ENCODE data around the gene OIP5.
"Not testable (repeated sequence)": the region's sequence is repeated elsewhere in the genome, so short reads cannot be mapped to it uniquely, and the experiment has no call there.

Gene OIP5

DNA sequence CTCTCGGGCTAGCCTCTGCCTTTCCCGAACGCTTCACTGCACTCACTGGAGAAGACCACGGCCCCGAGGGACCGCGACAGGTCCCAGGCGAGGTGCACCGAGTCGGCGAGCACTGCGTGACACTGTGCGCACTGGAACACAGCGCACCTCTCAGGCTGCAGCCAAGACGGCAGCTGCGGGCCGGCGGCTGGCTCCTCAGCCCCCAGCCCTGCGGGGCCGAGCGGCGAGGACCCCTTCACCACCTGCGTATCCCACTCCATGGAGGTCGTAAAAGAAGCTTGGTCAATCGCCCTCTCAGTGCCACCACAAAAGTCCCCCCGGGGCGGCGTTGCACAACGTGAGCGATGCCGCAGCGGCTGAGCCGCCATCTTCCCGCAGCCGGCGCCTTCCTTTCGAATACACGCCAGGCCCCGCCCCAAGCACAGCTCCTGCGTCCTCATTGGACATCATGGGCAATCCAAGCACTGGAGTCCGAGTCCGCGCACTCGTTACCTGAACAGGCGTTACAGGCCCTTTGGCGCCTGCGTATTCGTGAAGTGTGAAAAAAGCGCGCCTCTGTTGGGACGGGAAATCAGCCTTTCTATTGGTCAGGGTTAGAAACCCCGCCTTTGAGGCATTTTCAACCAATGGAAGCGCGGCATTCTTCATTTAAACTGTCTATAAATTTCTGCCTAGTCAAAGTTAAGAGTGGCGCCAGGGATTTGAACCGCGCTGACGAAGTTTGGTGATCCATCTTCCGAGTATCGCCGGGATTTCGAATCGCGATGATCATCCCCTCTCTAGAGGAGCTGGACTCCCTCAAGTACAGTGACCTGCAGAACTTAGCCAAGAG lies at the start of gene OIP5, which contains the start of gene NUSAP1:
OIP5 (minus strand) TSS at position 398 of the 832 bp plus-strand sequence; CDS start at position 368, 30 bp downstream.
NUSAP1 (plus strand) TSS at position 688 of the 832 bp plus-strand sequence; CDS start at position 765, 77 bp downstream.
- peak; percentile 95 to 98 (median 98) for DNase-seq (ENCODE audit: low read depth in 2 of 3, low spot score in 1 of 3)

DNA sequence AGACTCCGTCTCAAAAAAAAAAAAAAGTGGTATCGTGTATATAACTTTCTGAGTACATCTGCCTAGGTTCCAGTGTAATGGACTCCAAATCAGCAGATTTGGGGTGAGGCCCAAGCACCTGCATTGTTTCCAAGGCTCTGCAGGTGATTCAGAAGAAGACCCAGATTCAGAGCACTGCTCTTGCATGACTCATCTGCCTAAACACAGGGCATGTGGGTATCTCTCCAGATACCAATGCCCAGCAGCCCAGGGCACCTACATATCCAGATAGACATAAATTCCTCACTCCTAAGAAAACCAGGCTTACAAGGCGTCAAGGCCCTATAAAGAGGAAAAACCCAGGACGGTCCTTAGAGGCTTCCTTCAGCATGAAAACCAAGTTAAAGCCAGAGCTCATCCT lies 45.6 kb upstream of the OIP5 start:
- no peak for DNase-seq (ENCODE audit: low read depth in 2 of 3, low spot score in 1 of 3)

DNA sequence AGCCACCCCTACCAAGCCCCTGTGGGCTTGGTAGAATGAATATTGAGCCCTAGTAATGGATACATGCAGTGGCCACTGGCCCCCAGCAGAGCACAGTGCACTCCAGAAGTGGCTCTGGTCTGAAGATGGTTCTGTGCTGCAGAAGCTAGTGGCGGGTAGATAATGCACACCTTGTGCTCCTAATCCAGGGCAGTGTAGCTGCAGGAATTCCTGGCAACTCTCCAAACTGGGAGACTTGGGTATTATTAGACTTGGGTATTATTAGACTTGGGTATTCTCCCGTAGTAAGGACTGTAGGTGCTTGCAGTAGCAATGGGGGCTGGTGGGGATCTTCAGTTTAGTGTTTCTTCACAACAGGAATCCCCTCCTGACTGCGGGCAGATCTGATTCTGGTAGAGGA lies 35.0 kb upstream of the OIP5 start:
- DNase-seq (ENCODE audit: low read depth in 2 of 3, low spot score in 1 of 3) = no peak

DNA sequence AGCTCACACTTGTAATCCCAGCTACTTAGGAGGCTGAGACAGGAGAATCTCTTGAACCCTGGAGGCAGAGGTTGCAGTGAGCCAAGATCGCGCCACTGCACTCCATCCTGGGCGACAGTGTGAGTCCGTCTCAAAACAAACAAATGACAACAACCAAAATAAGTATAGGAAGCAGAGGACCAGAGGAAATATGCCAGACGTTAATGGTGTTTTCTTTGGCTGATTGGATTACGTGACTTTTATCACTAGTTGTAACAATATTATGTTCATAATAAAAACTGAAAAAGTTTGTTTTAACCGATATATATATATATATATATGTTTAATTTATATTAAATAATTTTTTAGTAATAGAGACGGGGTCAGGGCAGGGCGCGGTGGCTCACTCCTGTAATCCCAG lies 22.0 kb upstream of the OIP5 start:
- DNase-seq (ENCODE audit: low read depth in 2 of 3, low spot score in 1 of 3) = no peak

DNA sequence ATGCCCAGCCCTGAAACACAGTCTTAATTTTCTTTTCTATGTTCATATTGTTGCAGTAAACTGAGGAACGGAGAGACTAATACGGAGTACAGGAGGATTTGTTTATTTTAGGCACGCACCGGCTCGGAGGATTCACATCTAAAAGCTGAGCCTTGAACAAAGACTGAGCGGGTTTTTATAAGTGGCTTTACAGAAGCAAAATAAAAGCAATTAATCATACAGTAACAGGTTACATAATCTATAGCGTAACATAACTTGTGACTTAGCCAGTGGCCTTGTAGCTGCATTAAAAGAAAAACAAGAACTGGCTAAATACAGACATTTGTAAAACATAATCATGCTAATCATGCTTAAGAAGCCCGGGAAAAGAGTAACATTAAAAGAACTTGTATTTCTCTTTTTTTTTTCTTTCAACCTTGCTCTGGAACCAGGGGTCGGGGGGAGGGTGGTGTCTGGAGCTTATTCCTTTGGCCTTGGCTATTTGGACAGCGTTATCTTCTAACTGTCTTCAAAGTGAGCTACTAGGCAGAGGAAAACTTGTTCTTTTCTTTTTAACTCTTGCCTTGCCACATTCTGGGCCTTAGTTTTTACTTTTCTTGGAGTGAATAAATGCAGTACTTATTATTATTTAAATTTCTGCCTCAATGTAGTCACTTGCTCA lies 17.8 kb upstream of the OIP5 start:
- DNase-seq (ENCODE audit: low read depth in 2 of 3, low spot score in 1 of 3) = no peak

DNA sequence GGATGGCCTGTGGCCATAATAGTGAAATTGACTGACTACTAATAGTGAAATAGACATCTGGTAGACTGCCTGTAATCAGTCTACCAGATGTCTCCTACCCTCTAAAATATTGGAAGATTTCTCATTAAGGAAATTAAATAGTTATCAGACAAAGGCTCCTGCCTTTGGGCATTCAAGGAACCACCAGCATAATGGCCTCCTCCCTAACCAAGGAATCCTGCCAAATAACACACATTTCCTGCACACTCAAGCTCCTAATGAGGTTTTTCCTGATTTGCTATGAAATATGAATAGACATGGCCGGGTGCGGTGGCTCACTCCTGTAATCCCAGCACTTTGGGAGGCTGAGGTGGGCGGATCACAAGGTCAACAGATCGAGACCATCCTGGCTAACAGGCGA lies 14.8 kb upstream of the OIP5 start:
- DNase-seq (ENCODE audit: low read depth in 2 of 3, low spot score in 1 of 3) = no peak

DNA sequence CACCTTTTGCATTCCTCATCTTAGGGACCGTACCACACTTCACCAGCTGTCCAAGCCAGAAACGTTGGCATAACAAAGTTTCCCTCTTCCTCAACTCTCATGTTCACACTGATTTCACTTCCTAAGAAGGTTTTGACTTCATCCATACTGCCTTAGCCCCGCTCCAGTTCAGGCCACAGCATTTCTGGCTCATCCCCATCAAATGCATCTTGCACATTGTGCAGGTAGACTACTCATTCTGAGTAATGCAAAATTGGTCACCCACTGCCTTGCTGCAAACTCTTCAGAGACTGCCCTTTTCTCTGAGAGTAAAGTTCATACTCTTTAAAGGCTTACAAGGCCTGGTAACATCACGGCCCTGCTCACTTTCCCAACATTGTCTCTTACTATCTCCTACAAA lies 9.1 kb upstream of the OIP5 start:
- DNase-seq (ENCODE audit: low read depth in 2 of 3, low spot score in 1 of 3) = no peak

DNA sequence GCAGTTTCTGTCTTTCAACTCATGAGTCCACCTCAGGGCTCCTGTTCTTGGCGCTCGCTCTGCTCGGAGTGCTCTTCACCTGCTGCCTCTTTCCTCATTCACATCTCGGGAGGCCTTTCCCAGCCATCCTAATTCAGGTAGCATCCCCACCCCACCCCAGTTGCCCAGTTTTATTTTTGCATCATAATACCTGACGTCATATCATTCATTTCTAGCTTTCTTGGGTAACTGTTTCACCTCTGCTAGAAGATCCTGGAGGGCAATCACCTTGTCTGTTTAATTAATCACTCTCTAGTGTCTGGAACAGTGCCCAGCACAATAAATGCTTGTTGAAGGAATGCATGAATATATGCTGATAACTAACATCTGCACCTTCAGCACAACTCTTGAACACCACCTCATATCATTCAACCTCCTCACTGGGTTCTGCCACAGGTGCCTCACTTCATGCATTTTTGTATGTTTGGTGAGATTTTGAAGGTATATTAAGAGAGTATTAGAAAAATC lies 7.9 kb upstream of the OIP5 start:
- DNase-seq (ENCODE audit: low read depth in 2 of 3, low spot score in 1 of 3) = no peak

DNA sequence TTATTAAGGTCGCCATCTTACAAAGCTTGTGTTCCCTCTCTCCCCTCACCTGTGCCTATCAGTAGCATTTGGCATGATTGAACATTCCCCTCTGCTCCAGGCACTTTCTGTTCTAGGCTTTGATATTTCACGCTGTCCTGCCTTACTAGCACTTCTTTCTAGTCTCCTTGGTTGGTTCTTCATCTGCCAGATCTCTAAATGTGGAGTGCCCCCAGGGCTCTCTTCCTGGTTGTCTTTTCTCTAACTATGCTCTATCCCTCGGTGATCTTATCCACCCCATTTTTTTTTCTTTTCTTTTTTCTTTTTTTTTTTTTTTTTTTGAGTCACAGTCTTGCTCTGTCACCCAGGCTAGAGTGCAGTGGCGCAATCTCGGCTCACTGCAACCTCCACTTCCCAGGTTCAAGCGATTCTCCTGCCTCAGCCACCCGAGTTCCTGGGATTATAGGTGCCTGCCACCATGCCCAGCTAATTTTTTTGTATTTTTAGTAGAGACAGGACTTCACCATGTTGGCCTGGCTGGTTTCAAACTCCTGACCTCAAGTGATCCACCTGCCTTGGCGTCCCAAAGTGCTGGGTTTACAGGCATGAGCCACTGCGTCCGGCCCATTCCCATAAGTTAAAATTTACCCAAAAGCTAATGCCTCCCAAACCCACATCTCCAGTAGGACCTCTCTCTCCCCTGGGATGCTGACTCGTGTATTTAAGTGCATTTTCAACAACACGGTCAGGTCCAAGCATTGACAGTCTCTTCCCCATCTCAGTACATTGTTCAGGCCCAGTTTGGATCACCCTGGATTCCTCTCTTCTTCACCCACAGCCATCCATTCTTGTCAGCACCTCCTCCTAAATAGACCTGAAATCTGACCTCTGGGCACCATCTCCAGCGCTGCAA lies 5.5 kb upstream of the OIP5 start:
- DNase-seq (ENCODE audit: low read depth in 2 of 3, low spot score in 1 of 3) = no peak

DNA sequence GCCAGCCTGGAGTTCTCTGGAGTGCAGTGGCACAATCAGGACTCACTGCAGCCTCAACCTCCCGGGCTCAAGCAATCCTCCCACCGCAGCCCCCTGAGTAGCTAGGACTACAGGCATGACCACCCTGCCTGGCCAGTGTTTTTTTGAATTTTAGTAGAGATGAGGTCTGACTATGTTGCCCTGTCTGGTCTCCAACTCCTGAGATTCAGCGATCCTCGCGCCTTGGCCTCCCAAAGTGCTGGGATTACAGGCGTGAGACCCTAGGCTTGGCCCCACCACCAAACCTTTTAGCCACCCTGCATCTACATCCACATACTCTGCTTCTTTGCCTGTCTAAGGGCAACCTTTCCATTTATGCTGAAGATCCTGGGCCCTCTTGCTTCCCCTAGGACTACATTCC lies 4.7 kb upstream of the OIP5 start:
- no peak for DNase-seq (ENCODE audit: low read depth in 2 of 3, low spot score in 1 of 3)

DNA sequence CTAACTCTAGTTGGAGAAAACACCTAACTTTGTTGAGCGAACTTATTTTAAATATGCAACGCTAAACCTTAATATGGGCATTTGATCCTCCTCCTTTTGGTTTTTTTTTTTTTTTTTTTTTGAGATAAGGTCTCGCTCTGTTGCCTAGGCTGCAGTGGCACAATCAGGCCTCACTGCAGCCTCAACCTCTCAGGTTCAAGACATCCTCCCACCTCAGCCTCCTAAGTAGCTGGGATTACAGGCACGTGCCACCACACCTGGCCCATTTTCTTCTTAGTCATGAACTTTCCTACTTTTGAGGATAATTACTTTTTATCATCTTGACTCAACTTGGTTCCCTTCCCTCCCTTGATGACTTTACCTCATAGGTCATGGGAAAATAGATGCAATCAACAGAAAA lies 4.2 kb upstream of the OIP5 start:
- no peak for DNase-seq (ENCODE audit: low read depth in 2 of 3, low spot score in 1 of 3)

DNA sequence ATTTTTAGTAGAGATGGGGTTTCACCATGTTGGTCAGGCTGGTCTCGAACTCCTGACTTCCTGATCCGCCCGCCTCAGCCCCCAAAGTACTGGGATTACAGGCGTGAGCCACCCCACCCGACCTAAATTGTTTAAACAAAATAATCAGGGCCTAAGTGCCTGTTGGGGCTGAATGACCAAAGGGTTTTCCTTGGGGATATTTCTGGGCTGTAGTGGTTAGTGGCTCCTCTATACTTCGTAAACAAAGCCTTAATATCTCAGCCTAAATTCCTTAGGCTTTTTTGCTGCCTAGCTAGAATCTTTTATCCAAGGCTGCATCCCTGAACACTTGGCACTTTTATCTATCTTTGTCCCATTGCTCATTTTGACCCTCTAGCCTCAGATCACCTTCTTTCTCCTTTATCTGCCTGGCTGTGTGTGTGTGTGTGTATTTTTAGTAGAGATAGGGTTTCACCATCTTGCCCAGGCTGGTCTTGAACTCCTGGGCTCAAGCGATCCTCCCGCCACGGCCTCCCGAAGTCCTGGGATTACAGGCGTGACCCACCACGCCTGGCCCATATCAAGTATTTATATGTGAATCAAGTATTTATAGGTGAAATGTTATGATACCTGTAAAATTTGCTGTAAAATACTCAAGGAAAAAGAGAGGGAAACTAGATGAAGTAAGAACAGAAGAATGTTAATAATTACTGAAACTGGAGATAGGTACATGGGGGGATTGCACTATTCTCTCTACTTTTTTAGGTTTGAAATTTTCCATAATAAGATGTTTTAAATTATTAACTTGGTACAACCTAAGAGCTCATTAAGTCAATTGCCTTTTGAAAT lies 2.1 kb upstream of the OIP5 start:
- DNase-seq (ENCODE audit: low read depth in 2 of 3, low spot score in 1 of 3) = no peak

DNA sequence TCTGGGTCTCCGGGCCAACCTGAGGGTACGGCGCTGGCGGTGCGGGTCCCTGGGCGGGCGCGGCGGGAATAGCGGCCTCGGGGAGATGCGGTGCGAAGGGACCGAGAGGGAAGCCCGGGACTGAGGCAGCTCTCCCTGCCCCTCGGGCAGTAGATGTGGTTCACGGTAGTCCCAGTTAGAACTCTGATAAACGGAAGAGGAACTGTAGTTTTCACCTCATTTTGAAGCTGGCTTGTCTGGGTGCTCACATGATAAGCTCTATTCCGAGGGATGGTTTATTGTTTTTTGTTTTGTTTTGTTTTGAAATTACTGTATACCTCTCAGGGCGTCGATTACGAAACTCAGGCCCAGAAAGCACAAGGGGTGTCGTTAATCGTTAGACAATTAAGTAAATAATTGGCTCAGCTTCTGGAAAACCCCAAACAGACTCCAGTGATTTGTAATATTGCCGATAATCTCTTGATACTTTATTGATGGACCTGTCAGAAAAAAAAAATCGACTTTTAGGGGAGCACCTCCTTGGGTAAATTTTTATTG lies 703 bp upstream of the OIP5 start:
- DNase-seq (ENCODE audit: low read depth in 2 of 3, low spot score in 1 of 3) = no peak

DNA sequence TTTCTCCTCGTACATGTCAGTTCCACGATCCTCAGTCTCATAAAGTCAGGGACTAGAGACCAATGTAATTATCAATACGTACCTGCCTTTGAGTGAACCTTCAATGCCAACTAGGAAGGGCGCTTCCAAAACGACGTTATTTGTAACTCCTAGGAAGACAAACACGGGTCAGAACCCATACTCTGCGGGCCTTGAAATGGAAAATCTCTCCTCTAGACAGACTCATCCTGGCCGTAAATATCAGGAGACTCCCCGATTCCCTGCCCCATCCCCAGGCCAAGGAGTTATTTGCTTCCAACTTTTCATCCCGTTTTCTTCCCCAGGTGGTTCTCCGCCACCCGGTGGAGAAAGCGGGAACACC lies 578 bp downstream of the OIP5 start:
- no peak for DNase-seq (ENCODE audit: low read depth in 2 of 3, low spot score in 1 of 3)

DNA sequence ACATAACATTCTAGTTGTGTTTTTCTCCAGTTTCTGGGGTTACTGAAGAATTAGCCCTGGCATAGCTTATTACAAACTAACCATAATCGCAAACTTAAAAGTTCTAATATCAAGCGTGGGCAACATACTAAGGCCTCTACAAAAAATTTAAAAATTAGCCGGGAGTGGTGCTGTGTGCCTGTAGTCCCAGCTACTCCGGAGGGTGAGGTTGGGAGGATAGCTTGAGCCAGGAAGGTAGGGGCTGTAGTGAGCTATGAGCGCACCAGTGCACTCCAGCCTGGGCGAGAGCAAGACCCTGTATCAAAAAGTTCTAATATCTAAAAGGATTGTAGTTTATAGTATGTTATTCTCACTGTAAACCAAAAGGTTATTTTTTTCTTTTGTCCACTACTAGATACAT lies 1.1 kb downstream of the OIP5 start:
- no peak for DNase-seq (ENCODE audit: low read depth in 2 of 3, low spot score in 1 of 3)

DNA sequence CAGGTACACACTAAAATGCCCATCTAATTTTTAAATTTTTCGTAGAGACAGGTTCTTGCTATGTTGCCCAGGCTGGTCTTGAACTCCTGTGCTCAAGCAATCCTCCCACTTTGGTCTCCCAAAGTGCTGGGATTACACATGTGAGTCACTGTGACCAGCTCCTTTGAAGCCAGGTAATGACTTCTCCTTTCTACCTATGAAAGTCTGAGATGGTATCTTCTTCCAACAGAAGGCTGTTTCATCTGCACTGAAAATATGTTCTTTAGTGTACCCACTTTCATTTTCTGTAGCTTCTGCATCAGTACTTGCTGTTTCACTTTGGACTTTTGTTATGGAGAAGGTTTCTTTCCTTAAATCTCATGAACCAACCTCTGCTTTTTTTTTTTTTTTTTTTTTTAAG lies 8.8 kb downstream of the OIP5 start:
- DNase-seq (ENCODE audit: low read depth in 2 of 3, low spot score in 1 of 3) = no peak

DNA sequence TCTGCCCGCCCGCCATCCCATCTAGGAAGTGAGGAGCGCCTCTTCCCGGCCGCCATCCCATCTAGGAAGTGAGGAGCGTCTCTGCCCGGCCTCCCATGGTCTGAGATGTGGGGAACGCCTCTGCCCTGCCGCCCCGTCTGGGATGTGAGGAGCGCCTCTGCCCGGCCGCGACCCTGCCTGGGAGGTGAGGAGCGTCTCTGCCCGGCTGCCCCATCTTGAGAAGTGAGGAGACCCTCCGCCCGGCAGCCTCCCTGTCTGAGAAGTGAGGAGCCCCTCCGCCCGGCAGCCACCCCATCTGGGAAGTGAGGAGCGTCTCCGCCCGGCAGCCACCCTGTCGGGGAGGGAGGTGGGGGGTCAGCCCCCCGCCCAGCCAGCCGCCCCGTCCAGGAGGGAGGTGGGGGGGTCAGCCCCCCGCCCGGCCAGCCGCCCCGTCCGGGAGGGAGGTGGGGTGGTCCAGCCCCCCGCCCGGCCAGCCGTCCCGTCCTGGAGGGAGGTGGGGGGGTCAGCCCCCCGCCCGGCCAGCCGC lies 11.5 kb downstream of the OIP5 start:
- not testable (repeated sequence) for DNase-seq (ENCODE audit: low read depth in 2 of 3, low spot score in 1 of 3)

DNA sequence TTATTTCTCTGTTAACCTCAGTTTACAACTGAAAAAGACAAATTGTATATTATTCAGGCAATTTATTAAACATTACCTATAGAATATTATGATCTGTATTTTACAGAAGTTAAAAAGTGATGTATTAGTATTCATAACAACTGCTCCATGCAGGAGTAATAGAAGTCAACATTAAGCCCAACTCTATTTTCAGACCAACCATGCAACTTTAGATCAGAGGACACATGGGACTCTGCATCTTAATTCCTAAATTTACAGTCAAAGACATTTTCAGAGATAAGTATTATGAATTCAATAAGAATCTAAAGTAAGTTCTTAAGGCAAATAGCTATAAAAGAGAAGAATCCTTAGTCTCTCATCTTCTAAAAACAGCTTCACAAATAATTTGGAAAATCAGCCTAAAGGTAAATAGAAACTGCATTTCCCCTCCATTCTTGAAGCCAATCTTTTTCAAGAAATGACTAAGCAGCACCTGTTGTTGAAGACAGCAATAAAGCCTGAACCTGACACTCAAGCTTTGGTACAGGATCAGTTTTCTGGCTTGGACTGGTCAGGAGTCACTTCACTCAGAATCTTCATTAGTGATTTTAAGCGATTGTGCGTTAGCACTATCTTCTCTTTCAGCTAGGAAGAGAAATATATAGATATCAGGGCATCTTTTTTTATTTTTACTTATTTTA lies 23.0 kb downstream of the OIP5 start:
- DNase-seq (ENCODE audit: low read depth in 2 of 3, low spot score in 1 of 3) = no peak

DNA sequence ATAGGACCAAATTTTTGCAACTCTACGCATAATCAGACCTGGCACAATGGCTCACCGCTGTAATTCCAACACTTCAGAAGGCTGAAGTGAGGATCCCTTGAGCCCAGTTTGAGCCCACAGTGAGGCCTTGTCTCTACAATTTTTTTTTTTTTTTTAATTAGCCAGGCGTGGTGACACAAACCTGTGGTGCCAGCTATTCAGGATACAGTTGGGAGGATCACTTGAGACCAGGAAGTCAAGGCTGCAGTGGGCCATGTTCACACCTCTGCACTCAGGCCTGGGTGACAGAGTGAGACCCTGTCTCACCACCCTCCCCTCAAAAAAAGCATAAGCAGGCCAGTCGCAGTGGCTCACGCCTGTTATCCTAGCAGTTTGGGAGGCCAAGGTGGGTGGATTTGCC lies 24.7 kb downstream of the OIP5 start:
- DNase-seq (ENCODE audit: low read depth in 2 of 3, low spot score in 1 of 3) = no peak

All from stimulated activated CD4-positive, alpha-beta T cell treated with anti-CD3 and anti-CD28 coated beads, Interleukin-12 subunit alpha, Interleukin-12 subunit beta, amount 100 ng/mL, for 48 hours (primary cell).